Body of pancreas (tissue), 4 donors: ENCODE measurements around the gene TTI1. TPM values are rescaled to one million over a fixed set of nuclear protein-coding genes. Genes with fewer than 3 reads are reported as not detected.

ENCODE experiments used
- ATAC-seq: fragments of 150-250 bp; one replicate; pipeline ENCODE4 v1.9.1; 2016
- DNase-seq, 4 donors: peaks; one replicate each; pipeline ENCODE4 v3.0.0-alpha.2; 2019
- H3K27ac ChIP-seq, 4 donors: fragments of 200-600 bp; sonication (generic); 1 replicate in 3 of 4; 2 replicates in 1 of 4; pipeline versions ENCODE4 v1.5.1 to v1.6.1; 2016 to 2019; ENCODE audit warnings: mild to moderate bottlenecking in 1 of 4, mixed read lengths in 1 of 4, moderate library complexity in 1 of 4
- H3K27me3 ChIP-seq, 2 donors: fragments of 200-600 bp; sonication (generic); one replicate each; pipeline ENCODE4 v1.6.0; 2016; ENCODE audit warnings: mild to moderate bottlenecking in 1 of 2
- H3K36me3 ChIP-seq, 2 donors: fragments of 200-600 bp; sonication (generic); replicated peaks in 1 of 2; 2 replicates each; pipeline ENCODE4 v1.5.1; 2016; ENCODE audit warnings: low read depth in 2 of 2; ENCODE audit not compliant: insufficient read depth in 1 of 2
- H3K4me1 ChIP-seq: fragments of 200-600 bp; sonication (generic); one replicate; pipeline ENCODE4 v1.6.0; 2016
- H3K4me3 ChIP-seq, 2 donors: fragments of 200-600 bp; sonication (generic); 1 replicate in 1 of 2; 2 replicates in 1 of 2; pipeline ENCODE4 v1.5.1; 2016 to 2019
- H3K9me3 ChIP-seq, 3 donors: fragments of 200-600 bp; sonication (generic); 1 replicate in 2 of 3; 2 replicates in 1 of 3; pipeline ENCODE4 v1.5.1; 2016
- CTCF ChIP-seq, 7 experiments: fragments of 450-650 bp in 4 of 7; fragments of 200-600 bp in 3 of 7; sonication (generic) in 3 of 7; IDR thresholded peaks; one replicate each; pipeline ENCODE4 v1.5.1; 2016 to 2019; ENCODE audit warnings: antibody characterized with exemption in 7 of 7
- POLR2A ChIP-seq, 3 donors: fragments of 450-650 bp; IDR thresholded peaks; one replicate each; pipeline ENCODE4 v1.6.1; 2016; ENCODE audit warnings: antibody characterized with exemption in 3 of 3, mild to moderate bottlenecking in 2 of 3
- WGBS, 2 donors: methylation state at CpG; one replicate each; pipeline ENCODE4 v1.1.5; 2017; 5-methylcytosine and 5-hydroxymethylcytosine counted together
- intact Hi-C: fragments of 100-400 bp; cut with DNase I; formaldehyde crosslinking; loops from one replicate; pipeline ENCODE4 v1.15.1; 2023
- total RNA-seq, 2 donors: library from RNA; depleted of rRNA; stranded (reverse); fragments of >200 nt; gene quantifications; one replicate each; pipeline ENCODE4 v1.1.0, GENCODE V29; 2016

The TTI1 gene
- total RNA-seq, 2 donors from 2014 or later, result 12.2 to 14.0 TPM

- DNase-seq (peak; percentile 82 to 90 (median 83)), ATAC-seq (peak; percentile 62)
- peaks cover 5% of the 10 kb centered on the region for H3K4me1 ChIP-seq
- H3K36me3 ChIP-seq, result peaks cover 0 to 14% of the 10 kb centered on the region in 2 donors
- WGBS, 2 donors, result 17 to 19% methylated on average over 7 of the region's 7 CpGs
- no peaks in the 10 kb centered on the region for H3K9me3 ChIP-seq
- TF ChIP-seq POLR2A (IDR thresholded peaks at IDR 0.05) (no peak), CTCF (IDR thresholded peaks at IDR 0.05) (peak; percentile 69 to 76 (median 70))
- no peak overlapping the region for H3K4me3 ChIP-seq
- no peaks in the 10 kb centered on the region for H3K27me3 ChIP-seq
- intact Hi-C loops, result loop anchor here (5.0 kb wide), 1 partner anchor 110 kb away; the partner anchor contains the start of gene TGM2
- no peak overlapping the region for H3K27ac ChIP-seq
These were observed 24.2 kb upstream of the TTI1 start for GRCh38 chr20:38057351-38057972.

GRCh38 chr20:38055848-38056247 is 22.6 kb upstream of the TTI1 start:
- H3K4me1 ChIP-seq, result peaks cover 5% of the 10 kb centered on the region
- DNase-seq (no peak), ATAC-seq (no peak)
- intact Hi-C loops, result loop anchor here (5.0 kb wide), 1 partner anchor 111 kb away; the partner anchor contains the start of gene TGM2
- no peak for TF ChIP-seq POLR2A (IDR thresholded peaks at IDR 0.05)
- TF ChIP-seq CTCF (IDR thresholded peaks at IDR 0.05), result no peak
- WGBS, 2 donors, result 89 to 91% methylated on average over 6 of the region's 6 CpGs
- H3K27ac ChIP-seq, result no peak overlapping the region
- H3K4me3 ChIP-seq, result no peak overlapping the region
- no peaks in the 10 kb centered on the region for H3K27me3 ChIP-seq
- H3K36me3 ChIP-seq, result peaks cover 0 to 14% of the 10 kb centered on the region in 2 donors
- no peaks in the 10 kb centered on the region for H3K9me3 ChIP-seq

GRCh38 chr20:38055294-38055693 is 22.0 kb upstream of the TTI1 start:
- 57 to 62% methylated on average over 4 of the region's 4 CpGs for WGBS, 2 donors
- intact Hi-C loops, result loop anchor here (5.0 kb wide), 1 partner anchor 112 kb away; the partner anchor contains the start of gene TGM2
- ATAC-seq, result no peak
- TF ChIP-seq CTCF (IDR thresholded peaks at IDR 0.05) (no peak), POLR2A (IDR thresholded peaks at IDR 0.05) (no peak)
- H3K36me3 ChIP-seq, result peaks cover 0 to 14% of the 10 kb centered on the region in 2 donors
- H3K27ac ChIP-seq, result no peak overlapping the region
- no peak overlapping the region for H3K4me3 ChIP-seq
- H3K9me3 ChIP-seq, result no peaks in the 10 kb centered on the region
- peaks cover 5% of the 10 kb centered on the region for H3K4me1 ChIP-seq
- H3K27me3 ChIP-seq, result no peaks in the 10 kb centered on the region
- DNase-seq, result no peak

GRCh38 chr20:38054647-38055046 is 21.4 kb upstream of the TTI1 start:
- no peak for TF ChIP-seq POLR2A (IDR thresholded peaks at IDR 0.05)
- TF ChIP-seq CTCF (IDR thresholded peaks at IDR 0.05), result no peak
- H3K27ac ChIP-seq, result no peak overlapping the region
- H3K4me1 ChIP-seq, result peaks cover 5% of the 10 kb centered on the region
- no peak for ATAC-seq
- H3K4me3 ChIP-seq, result no peak overlapping the region
- 73 to 86% methylated on average over 2 of the region's 2 CpGs for WGBS, 2 donors
- H3K9me3 ChIP-seq, result no peaks in the 10 kb centered on the region
- intact Hi-C loops, result loop anchor here (5.0 kb wide), 1 partner anchor 113 kb away; the partner anchor contains the start of gene TGM2
- H3K27me3 ChIP-seq, result no peaks in the 10 kb centered on the region
- no peak for DNase-seq
- H3K36me3 ChIP-seq, result peaks cover 0 to 12% of the 10 kb centered on the region in 2 donors

GRCh38 chr20:38052870-38053269 is 19.6 kb upstream of the TTI1 start:
- Histone ChIP-seq H3K4me1 (peaks cover 5% of the 10 kb centered on the region), H3K4me3 (no peak overlapping the region), H3K27ac (no peak overlapping the region), H3K36me3 (peaks cover 0 to 3% of the 10 kb centered on the region in 2 donors), H3K9me3 (no peaks in the 10 kb centered on the region), H3K27me3 (no peaks in the 10 kb centered on the region)
- TF ChIP-seq CTCF (IDR thresholded peaks at IDR 0.05) (no peak), POLR2A (IDR thresholded peaks at IDR 0.05) (no peak)
- 54 to 63% methylated on average over 2 of the region's 2 CpGs for WGBS, 2 donors
- intact Hi-C loops, result no loop called here
- DNase-seq, result no peak
- no peak for ATAC-seq
